Neuronal stem cell (in vitro differentiated cells): ENCODE data around the gene RIPOR2.

Experiments used
- DNase-seq: peaks from one replicate; pipeline ENCODE4 v3.0.0-alpha.2; 2013; ENCODE audit warnings: low spot score
- H2AFZ ChIP-seq: one replicate; pipeline ENCODE4 v1.6.1; 2013; ENCODE audit warnings: mild to moderate bottlenecking, low read length, inconsistent platforms
- H2AK5ac ChIP-seq: 2 replicates; pipeline ENCODE4 v1.6.1; 2013; ENCODE audit warnings: low read depth, mild to moderate bottlenecking, inconsistent platforms, low read length, moderate library complexity, mixed read lengths
- H2BK120ac ChIP-seq: 2 replicates; pipeline ENCODE4 v1.6.1; 2013; ENCODE audit warnings: low read depth, mild to moderate bottlenecking, inconsistent platforms, low read length, moderate library complexity, mixed read lengths
- H2BK12ac ChIP-seq: one replicate; pipeline ENCODE4 v1.6.1; 2013; ENCODE audit warnings: low read length, inconsistent platforms
- H2BK15ac ChIP-seq: 2 replicates; pipeline ENCODE4 v1.6.1; 2013; ENCODE audit warnings: mild to moderate bottlenecking, low read length, inconsistent platforms, mixed read lengths
- H2BK5ac ChIP-seq: one replicate; pipeline ENCODE4 v1.6.1; 2013; ENCODE audit warnings: inconsistent platforms, mild to moderate bottlenecking, low read length, moderate library complexity
- H3K14ac ChIP-seq: one replicate; pipeline ENCODE4 v1.6.1; 2013; ENCODE audit warnings: low read length, inconsistent platforms
- H3K18ac ChIP-seq: 2 replicates; pipeline ENCODE4 v1.6.1; 2013; ENCODE audit warnings: low read length, inconsistent platforms
- H3K23ac ChIP-seq: 2 replicates; pipeline ENCODE4 v1.6.1; 2013; ENCODE audit warnings: low read depth, mild to moderate bottlenecking, mixed read lengths, low read length, inconsistent platforms; ENCODE audit not compliant: poor library complexity
- H3K27ac ChIP-seq: replicated peaks from 3 replicates; pipeline ENCODE4 v1.5.1; 2013; ENCODE audit warnings: low read length, inconsistent platforms
- H3K27me3 ChIP-seq, 3 experiments: 2 replicates each; pipeline ENCODE4 v1.6.1; 2013; ENCODE audit warnings: low read length in 3 of 3, mild to moderate bottlenecking in 2 of 3, inconsistent platforms in 1 of 3, low read depth in 1 of 3, mixed read lengths in 1 of 3, moderate library complexity in 1 of 3; ENCODE audit not compliant: control insufficient read depth in 3 of 3, insufficient read depth in 3 of 3
- H3K36me3 ChIP-seq, 2 donors: replicated peaks in 1 of 2; 2 replicates each; pipeline ENCODE4 v1.6.1; 2013; ENCODE audit warnings: low read length in 2 of 2; ENCODE audit not compliant: control insufficient read depth in 2 of 2, insufficient read depth in 2 of 2
- H3K4ac ChIP-seq: 2 replicates; pipeline ENCODE4 v1.6.1; 2013; ENCODE audit warnings: inconsistent platforms, mild to moderate bottlenecking, low read length, moderate library complexity
- H3K4me1 ChIP-seq, 2 donors: 1 replicate in 1 of 2; 2 replicates in 1 of 2; pipeline ENCODE4 v1.6.1; 2013; ENCODE audit warnings: low read length in 2 of 2, low read depth in 1 of 2; ENCODE audit not compliant: control insufficient read depth in 2 of 2, insufficient read depth in 1 of 2
- H3K4me2 ChIP-seq: one replicate; pipeline ENCODE4 v1.6.1; 2013; ENCODE audit warnings: mild to moderate bottlenecking, low read length, inconsistent platforms; ENCODE audit not compliant: insufficient read depth, poor library complexity, severe bottlenecking
- H3K4me3 ChIP-seq, 2 donors: 2 replicates each; pipeline ENCODE4 v1.5.1; 2013; ENCODE audit warnings: low read length in 2 of 2, mild to moderate bottlenecking in 2 of 2, inconsistent platforms in 1 of 2, moderate library complexity in 1 of 2
- H3K79me1 ChIP-seq: one replicate; pipeline ENCODE4 v1.6.1; 2013; ENCODE audit warnings: low read depth, mild to moderate bottlenecking, inconsistent platforms, low read length, moderate library complexity
- H3K9ac ChIP-seq: one replicate; pipeline ENCODE4 v1.6.1; 2013; ENCODE audit warnings: mild to moderate bottlenecking, low read depth, low read length, inconsistent platforms; ENCODE audit not compliant: poor library complexity
- H3K9me3 ChIP-seq, 2 donors: replicated peaks in 1 of 2; 2 replicates each; pipeline versions ENCODE3 to v1.6.1; 2013; ENCODE audit warnings: low read length in 2 of 2, mild to moderate bottlenecking in 2 of 2, inconsistent platforms in 1 of 2, low read depth in 1 of 2, mixed read lengths in 1 of 2, moderate library complexity in 1 of 2; ENCODE audit not compliant: control insufficient read depth in 2 of 2, insufficient read depth in 1 of 2
- H4K8ac ChIP-seq: one replicate; pipeline ENCODE4 v1.6.1; 2013; ENCODE audit warnings: low read depth, mild to moderate bottlenecking, inconsistent platforms, low read length, moderate library complexity
- H4K91ac ChIP-seq: one replicate; pipeline ENCODE4 v1.6.1; 2013; ENCODE audit warnings: low read length, low read depth, mild to moderate bottlenecking, inconsistent platforms; ENCODE audit not compliant: poor library complexity
- whole genome bisulfite sequencing, 2 donors: extraction: QIAGEN DNeasy Blood & Tissue Kit; methylation state at CpG; one replicate each; pipeline ENCODE4 v1.1.7; 2013; ENCODE audit warnings: missing lambda C conversion rate in 2 of 2, mixed read lengths in 1 of 2; ENCODE audit not compliant: insufficient read length in 2 of 2, insufficient replicate concordance in 1 of 2; ENCODE audit errors: extremely low coverage in 2 of 2; 5-methylcytosine and 5-hydroxymethylcytosine counted together

Gene RIPOR2

GRCh38 chr6:24972311-24972958 lies 36.7 kb upstream of the RIPOR2 start:
- no peak overlapping the region for H2BK5ac ChIP-seq
- no CpG with 5 or more reads among the region's 3 CpGs for WGBS, 2 donors
- no peaks in the 10 kb centered on the region for H3K36me3 ChIP-seq
- H3K27me3 ChIP-seq: no peaks in the 10 kb centered on the region
- H2BK15ac ChIP-seq: no peak overlapping the region
- no peak overlapping the region for H3K9ac ChIP-seq
- no peak overlapping the region for H4K8ac ChIP-seq
- DNase-seq: no peak
- no peak overlapping the region for H4K91ac ChIP-seq
- no peak overlapping the region for H3K27ac ChIP-seq
- no peak overlapping the region for H3K4me2 ChIP-seq
- H3K4me1 ChIP-seq: peaks cover 0 to 2% of the 10 kb centered on the region in 2 donors
- no peak overlapping the region for H3K18ac ChIP-seq
- H2AK5ac ChIP-seq: no peak overlapping the region
- H2AFZ ChIP-seq: no peak overlapping the region
- H2BK120ac ChIP-seq: no peak overlapping the region
- no peak overlapping the region for H3K4ac ChIP-seq
- H3K14ac ChIP-seq: no peak overlapping the region
- no peak overlapping the region for H3K4me3 ChIP-seq
- H3K9me3 ChIP-seq: peaks cover 0 to 3% of the 10 kb centered on the region in 2 donors
- no peak overlapping the region for H2BK12ac ChIP-seq
- no peak overlapping the region for H3K23ac ChIP-seq
- H3K79me1 ChIP-seq: no peaks in the 10 kb centered on the region

- H3K9me3 ChIP-seq: no peaks in the 10 kb centered on the region
- H3K18ac ChIP-seq: no peak overlapping the region
- no peak overlapping the region for H3K4me3 ChIP-seq
- H3K4me1 ChIP-seq: peaks cover 0 to 2% of the 10 kb centered on the region in 2 donors
- no peak for DNase-seq
- no peak overlapping the region for H3K9ac ChIP-seq
- no CpG with 5 or more reads among the region's 2 CpGs for WGBS, 2 donors
- no peaks in the 10 kb centered on the region for H3K27me3 ChIP-seq
- H3K14ac ChIP-seq: no peak overlapping the region
- H3K23ac ChIP-seq: no peak overlapping the region
- H2AK5ac ChIP-seq: no peak overlapping the region
- no peak overlapping the region for H2BK12ac ChIP-seq
- no peak overlapping the region for H3K4ac ChIP-seq
- no peak overlapping the region for H3K4me2 ChIP-seq
- no peak overlapping the region for H4K91ac ChIP-seq
- H3K79me1 ChIP-seq: no peaks in the 10 kb centered on the region
- no peaks in the 10 kb centered on the region for H3K36me3 ChIP-seq
- no peak overlapping the region for H2BK15ac ChIP-seq
- no peak overlapping the region for H2BK120ac ChIP-seq
- H2AFZ ChIP-seq: no peak overlapping the region
- H3K27ac ChIP-seq: no peak overlapping the region
- H2BK5ac ChIP-seq: no peak overlapping the region
- no peak overlapping the region for H4K8ac ChIP-seq
Measured at GRCh38 chr6:24971067-24971466, 35.3 kb upstream of the RIPOR2 start.

- Histone ChIP-seq H2BK120ac (no peak overlapping the region), H3K27ac (no peak overlapping the region), H2AFZ (no peak overlapping the region), H3K79me1 (no peaks in the 10 kb centered on the region), H3K18ac (no peak overlapping the region), H3K9me3 (no peaks in the 10 kb centered on the region), H2BK12ac (no peak overlapping the region), H2AK5ac (no peak overlapping the region), H2BK15ac (no peak overlapping the region), H3K27me3 (no peaks in the 10 kb centered on the region), H3K4me3 (no peak overlapping the region), H4K91ac (no peak overlapping the region), H3K36me3 (no peaks in the 10 kb centered on the region), H4K8ac (no peak overlapping the region), H3K4me1 (peaks cover 0 to 2% of the 10 kb centered on the region in 2 donors), H3K4ac (no peak overlapping the region), H3K9ac (no peak overlapping the region), H3K4me2 (no peak overlapping the region), H2BK5ac (no peak overlapping the region), H3K23ac (no peak overlapping the region), H3K14ac (no peak overlapping the region)
- no peak for DNase-seq
- WGBS, 2 donors: no CpG with 5 or more reads among the region's 2 CpGs
Measured at GRCh38 chr6:24969343-24969860, 33.6 kb upstream of the RIPOR2 start.

DNA sequence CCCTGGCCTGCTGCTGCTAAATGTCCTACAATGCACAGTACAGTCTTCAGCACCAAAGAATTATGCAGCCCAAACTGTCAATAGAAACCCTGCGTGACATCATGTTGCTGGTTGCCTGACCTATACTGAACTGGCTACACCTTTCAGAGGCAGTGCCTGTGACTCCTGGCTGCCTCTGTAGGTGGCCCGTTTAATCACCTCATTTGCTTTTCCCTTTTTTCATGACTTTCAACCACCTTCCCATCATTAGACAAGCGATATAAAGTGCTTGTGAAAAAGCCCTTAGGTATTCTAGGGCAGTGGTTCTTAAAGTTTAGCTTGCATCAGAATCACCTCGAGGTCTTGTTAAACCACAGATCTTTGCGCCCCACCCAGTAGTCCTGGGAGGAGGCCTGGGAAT lies 33.0 kb upstream of the RIPOR2 start:
- Histone ChIP-seq H3K79me1 (no peaks in the 10 kb centered on the region), H4K8ac (no peak overlapping the region), H3K23ac (no peak overlapping the region), H3K4ac (no peak overlapping the region), H3K4me3 (peak overlapping the region in 1 of 2 donors; percentile 21), H2BK120ac (no peak overlapping the region), H2BK15ac (no peak overlapping the region), H3K27me3 (no peaks in the 10 kb centered on the region), H2BK12ac (no peak overlapping the region), H2AK5ac (no peak overlapping the region), H2BK5ac (no peak overlapping the region), H3K14ac (no peak overlapping the region), H4K91ac (no peak overlapping the region), H3K18ac (peak overlapping the region; percentile 39), H3K9ac (no peak overlapping the region), H2AFZ (no peak overlapping the region), H3K27ac (no peak overlapping the region), H3K4me1 (peaks cover 0 to 2% of the 10 kb centered on the region in 2 donors), H3K4me2 (no peak overlapping the region), H3K9me3 (no peaks in the 10 kb centered on the region), H3K36me3 (no peaks in the 10 kb centered on the region)
- no CpG with 5 or more reads among the region's 5 CpGs for WGBS, 2 donors
- no peak for DNase-seq
